Parathyroid adenoma (tissue), 2 donors: ENCODE results near the gene KIF1A.

Experiments used
- H2AFZ ChIP-seq: fragments of 300-600 bp; sonication (generic); one replicate; pipeline ENCODE4 v1.7.0; 2017; ENCODE audit warnings: antibody characterized with exemption, mild to moderate bottlenecking
- H3K27ac ChIP-seq: fragments of 300-600 bp; sonication (generic); one replicate; pipeline ENCODE4 v1.7.0; 2017
- H3K27me3 ChIP-seq: fragments of 300-600 bp; sonication (generic); one replicate; pipeline ENCODE4 v1.7.0; 2017; ENCODE audit warnings: low read length; ENCODE audit not compliant: control insufficient read depth, insufficient read depth
- H3K36me3 ChIP-seq: fragments of 300-600 bp; sonication (generic); one replicate; pipeline ENCODE4 v1.7.0; 2017; ENCODE audit warnings: low read length; ENCODE audit not compliant: control insufficient read depth, insufficient read depth
- H3K4me1 ChIP-seq: fragments of 300-600 bp; sonication (generic); one replicate; pipeline ENCODE4 v1.7.0; 2017; ENCODE audit warnings: control low read depth
- H3K4me2 ChIP-seq: fragments of 300-600 bp; sonication (generic); one replicate; pipeline ENCODE4 v1.7.0; 2017; ENCODE audit warnings: low read length
- H3K4me3 ChIP-seq: fragments of 300-600 bp; sonication (generic); one replicate; pipeline ENCODE4 v1.7.0; 2017; ENCODE audit warnings: low read depth, low read length
- H3K79me2 ChIP-seq: fragments of 300-600 bp; sonication (generic); one replicate; pipeline ENCODE4 v1.7.0; 2017; ENCODE audit warnings: control low read depth
- H3K9ac ChIP-seq: fragments of 300-600 bp; sonication (generic); one replicate; pipeline ENCODE4 v1.7.0; 2017; ENCODE audit warnings: mild to moderate bottlenecking
- H3K9me3 ChIP-seq: fragments of 300-600 bp; sonication (generic); one replicate; pipeline ENCODE4 v1.7.0; 2017; ENCODE audit warnings: low read length; ENCODE audit not compliant: control insufficient read depth
- CTCF ChIP-seq: fragments of 300-600 bp; sonication (generic); IDR thresholded peaks from one replicate; pipeline ENCODE4 v1.7.0; 2017; ENCODE audit warnings: antibody characterized with exemption, mild to moderate bottlenecking
- donor health status: primary hyperparathyroidism.

KIF1A gene

DNA sequence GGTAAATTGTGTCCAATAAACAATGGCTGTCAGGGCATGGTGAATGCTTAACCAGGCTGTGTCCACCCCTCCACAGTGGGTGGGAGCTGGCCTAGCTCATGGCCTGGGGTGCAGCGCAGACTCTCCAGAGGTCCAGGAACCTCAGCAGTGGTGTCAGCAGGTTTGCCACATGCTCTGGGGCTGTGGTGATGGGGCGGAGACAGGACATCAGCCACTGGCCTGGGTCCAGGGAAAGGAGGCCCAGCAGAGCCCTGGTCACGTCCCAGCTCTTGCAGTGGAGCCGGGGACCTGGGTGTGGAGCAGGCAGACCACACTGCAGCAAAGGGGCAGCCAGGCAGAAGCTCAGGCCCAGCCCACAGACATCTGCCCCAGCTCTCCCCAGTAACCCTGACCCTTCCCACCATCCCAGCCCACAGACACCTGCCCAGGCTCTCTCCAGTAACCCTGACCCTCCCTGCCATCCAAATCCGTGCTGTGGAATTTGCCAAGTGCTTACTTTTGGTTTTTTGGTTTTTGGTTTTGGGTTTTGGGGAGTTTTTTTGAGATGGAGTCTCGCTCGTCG, 13.8 kb upstream of the KIF1A start:
- H3K36me3 ChIP-seq: no peaks in the 10 kb centered on the region
- no peaks in the 10 kb centered on the region for H3K79me2 ChIP-seq
- H3K27ac ChIP-seq: no peak overlapping the region
- TF ChIP-seq CTCF: no peak
- no peaks in the 10 kb centered on the region for H3K27me3 ChIP-seq
- no peak overlapping the region for H3K4me2 ChIP-seq
- no peak overlapping the region for H3K9ac ChIP-seq
- H3K9me3 ChIP-seq: no peaks in the 10 kb centered on the region
- H2AFZ ChIP-seq: no peak overlapping the region
- no peak overlapping the region for H3K4me3 ChIP-seq
- H3K4me1 ChIP-seq: no peaks in the 10 kb centered on the region

DNA sequence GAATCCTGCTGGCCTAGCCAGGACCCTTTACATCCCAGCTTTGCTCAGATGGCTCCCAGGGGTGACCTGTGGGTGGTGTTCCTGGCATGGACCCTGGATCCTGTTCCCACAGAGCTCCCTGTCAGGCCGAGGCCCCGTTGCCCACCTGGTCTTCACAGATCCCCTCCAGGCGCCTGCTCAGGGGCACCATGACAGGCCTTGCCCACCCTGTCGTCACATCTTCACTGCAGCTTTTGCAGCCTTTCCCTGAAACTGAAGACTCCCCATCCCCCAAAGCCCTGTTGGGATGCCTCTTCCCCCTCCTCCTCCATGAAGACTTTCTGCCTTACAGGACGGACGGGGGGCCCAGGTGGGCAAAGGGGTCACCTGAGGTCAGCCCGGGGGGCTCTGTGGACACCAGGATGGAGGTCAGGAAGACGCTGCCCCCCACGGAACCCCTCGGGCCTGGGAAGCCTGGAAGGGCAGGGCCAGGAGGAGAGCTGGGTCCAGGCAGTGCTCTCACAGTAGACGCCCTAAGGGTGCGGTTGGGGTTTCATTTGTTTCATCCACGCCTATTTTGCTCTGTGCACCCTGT, 13.0 kb upstream of the KIF1A start:
- Histone ChIP-seq H3K4me3 (no peak overlapping the region), H3K27ac (no peak overlapping the region), H3K27me3 (no peaks in the 10 kb centered on the region), H3K9ac (no peak overlapping the region), H3K36me3 (no peaks in the 10 kb centered on the region), H3K9me3 (no peaks in the 10 kb centered on the region), H3K4me1 (no peaks in the 10 kb centered on the region), H2AFZ (no peak overlapping the region), H3K4me2 (no peak overlapping the region), H3K79me2 (no peaks in the 10 kb centered on the region)
- no peak for TF ChIP-seq CTCF

GRCh38 chr2:240832205-240832727, 12.2 kb upstream of the KIF1A start:
- Histone ChIP-seq H3K27ac (no peak overlapping the region), H2AFZ (peak overlapping the region; percentile 14), H3K36me3 (no peaks in the 10 kb centered on the region), H3K79me2 (no peaks in the 10 kb centered on the region), H3K27me3 (no peaks in the 10 kb centered on the region), H3K9me3 (no peaks in the 10 kb centered on the region), H3K9ac (no peak overlapping the region), H3K4me2 (peak overlapping the region; percentile 61), H3K4me1 (no peaks in the 10 kb centered on the region), H3K4me3 (peak overlapping the region; percentile 42)
- no peak for TF ChIP-seq CTCF

GRCh38 chr2:240831594-240832204, 11.7 kb upstream of the KIF1A start:
- no peaks in the 10 kb centered on the region for H3K4me1 ChIP-seq
- no peaks in the 10 kb centered on the region for H3K79me2 ChIP-seq
- H3K9ac ChIP-seq: no peak overlapping the region
- H3K9me3 ChIP-seq: no peaks in the 10 kb centered on the region
- H3K36me3 ChIP-seq: no peaks in the 10 kb centered on the region
- no peak overlapping the region for H3K27ac ChIP-seq
- H3K4me3 ChIP-seq: peak overlapping the region; percentile 42
- H2AFZ ChIP-seq: peak overlapping the region; percentile 14
- H3K27me3 ChIP-seq: no peaks in the 10 kb centered on the region
- TF ChIP-seq CTCF: no peak
- peak overlapping the region; percentile 61 for H3K4me2 ChIP-seq
